22Rv1 (cell line): Measurements from ENCODE around the gene VIPR2.

Experiments
- H3K27ac ChIP-seq: fragments of 450-650 bp; 2 replicates; pipeline ENCODE4 v1.5.1; 2017
- CTCF ChIP-seq: fragments of 450-650 bp; IDR thresholded peaks from 2 replicates; pipeline ENCODE4 v1.5.1; 2017; ENCODE audit warnings: mild to moderate bottlenecking
- ZFX ChIP-seq: fragments of 450-650 bp; IDR thresholded peaks from 2 replicates; pipeline ENCODE4 v1.6.1; 2017; ENCODE audit warnings: antibody characterized with exemption, borderline replicate concordance

The VIPR2 gene

GRCh38 chr7:159064816-159065510 lies 79.7 kb downstream of the VIPR2 start:
- TF ChIP-seq CTCF (no peak), ZFX (no peak)
- H3K27ac ChIP-seq: no peak overlapping the region

DNA sequence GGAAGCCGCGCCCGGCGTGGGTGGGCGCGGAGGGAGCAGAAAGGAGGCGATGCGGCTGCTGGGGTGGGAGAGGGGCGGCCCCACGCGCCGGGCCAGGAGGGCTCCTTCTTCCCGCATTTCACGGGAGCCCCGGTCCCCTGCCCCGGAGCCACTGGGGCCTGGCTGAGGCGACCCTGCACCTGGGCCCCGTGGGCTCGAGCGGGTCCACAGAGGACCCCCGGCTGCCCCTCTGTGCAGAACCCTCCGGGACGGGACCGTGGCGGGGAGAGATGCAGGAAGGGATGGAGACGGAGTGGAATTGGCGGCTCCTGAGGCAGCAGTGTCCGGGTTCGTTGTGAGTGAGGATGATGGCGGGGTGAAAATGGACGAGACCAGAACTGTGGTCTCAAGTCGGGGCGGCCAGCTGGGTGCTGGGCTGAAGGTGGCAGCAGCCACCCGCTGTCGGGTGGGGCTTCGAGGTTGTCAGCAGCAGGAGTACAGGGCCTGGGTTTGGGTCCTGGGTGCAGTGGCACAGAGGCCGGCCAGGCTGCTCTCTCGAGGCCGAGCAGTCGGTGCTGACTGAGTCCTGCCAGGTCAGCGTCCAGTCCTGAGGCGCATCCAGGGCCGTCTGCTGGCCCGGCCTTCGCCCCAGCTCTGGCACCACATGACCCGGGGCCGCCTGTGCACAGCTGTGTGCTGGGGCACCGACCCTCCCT lies 80.4 kb downstream of the VIPR2 start:
- no peak for TF ChIP-seq ZFX
- no peak for TF ChIP-seq CTCF
- H3K27ac ChIP-seq: no peak overlapping the region

GRCh38 chr7:159063046-159063840 lies 81.4 kb downstream of the VIPR2 start:
- TF ChIP-seq CTCF (no peak), ZFX (no peak)
- H3K27ac ChIP-seq: no peak overlapping the region

GRCh38 chr7:159062569-159062968 lies 82.1 kb downstream of the VIPR2 start:
- no peak for TF ChIP-seq CTCF
- TF ChIP-seq ZFX: no peak

DNA sequence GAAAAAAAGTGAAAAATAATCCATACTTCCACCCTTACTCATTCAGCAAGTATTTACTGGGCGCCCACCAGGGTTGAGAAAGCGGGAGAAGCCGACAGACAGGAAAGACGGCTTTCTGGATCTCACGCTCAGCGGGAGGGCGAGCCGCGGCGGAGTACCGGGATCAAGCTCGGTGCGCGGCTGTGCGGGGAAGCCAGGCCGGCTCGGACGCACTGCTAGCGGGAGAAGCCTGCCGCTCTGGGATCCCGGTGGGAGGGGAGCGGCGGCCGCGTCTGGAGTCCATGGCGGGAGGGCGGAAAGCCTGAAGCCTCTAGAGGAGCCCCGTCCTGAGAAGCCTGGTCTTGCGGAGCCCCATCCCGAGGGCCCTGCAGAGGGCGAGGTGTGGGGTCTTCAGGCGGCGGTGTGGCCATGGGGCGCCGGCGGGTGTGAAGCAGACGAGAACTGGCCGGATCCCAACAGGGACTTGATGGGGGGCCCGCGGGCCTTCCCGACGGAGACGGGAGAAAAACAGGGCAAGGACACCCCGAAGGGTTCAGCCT lies 82.9 kb downstream of the VIPR2 start:
- TF ChIP-seq ZFX (no peak), CTCF (no peak)
- H3K27ac ChIP-seq: no peak overlapping the region

More at GRCh38 chr7:159062569-159062968, 82.1 kb downstream of the VIPR2 start:
- no peak overlapping the region for H3K27ac ChIP-seq

GRCh38 chr7:159061209-159061608 lies 83.5 kb downstream of the VIPR2 start:
- TF ChIP-seq ZFX (no peak), CTCF (no peak)
- H3K27ac ChIP-seq: no peak overlapping the region

- no peak overlapping the region for H3K27ac ChIP-seq
- TF ChIP-seq CTCF: no peak
- TF ChIP-seq ZFX: no peak
These were observed 84.2 kb downstream of the VIPR2 start for GRCh38 chr7:159060440-159060839.
